K562 (cell line): Measurements from ENCODE around the gene DHRS13. TPM values are rescaled to one million over a fixed set of nuclear protein-coding genes. Genes with fewer than 3 reads are reported as not detected.
A peak's percentile ranks its signal among the peaks of the same experiment; 100 is the strongest.

Experiments used
- ARHGAP35 ChIP-seq: fragments of 450-650 bp; IDR thresholded peaks from 2 replicates; pipeline ENCODE4 v1.6.1; 2018; ENCODE audit not compliant: partially characterized antibody
- BCOR ChIP-seq: fragments of 450-650 bp; IDR thresholded peaks from 2 replicates; pipeline ENCODE4 v1.6.1; 2016
- DNMT1 ChIP-seq: fragments of 450-650 bp; IDR thresholded peaks from 2 replicates; pipeline ENCODE4 v1.6.1; 2016; ENCODE audit warnings: antibody characterized with exemption, mild to moderate bottlenecking
- FOXJ3 ChIP-seq: sonication (generic); formaldehyde crosslinking; IDR thresholded peaks from 2 replicates; pipeline ENCODE4 v1.4.0; 2020; ENCODE audit warnings: mild to moderate bottlenecking, missing genetic modification reagents
- GABPA ChIP-seq: fragments of 200-800 bp; sonication (Bioruptor generic); conservative IDR thresholded peaks from 2 replicates; pipeline ENCODE4 v1.6.1; 2016; ENCODE audit warnings: low read depth, missing genetic modification characterization, missing compliant biosample characterization
- GTF3C2 ChIP-seq: IDR thresholded peaks from 3 replicates; pipeline ENCODE4 v1.6.1; 2011; ENCODE audit warnings: borderline replicate concordance, mild to moderate bottlenecking, moderate library complexity; ENCODE audit not compliant: insufficient read length; ENCODE audit errors: extremely low read depth
- HMG20B ChIP-seq: fragments of 250-450 bp; sonication (Bioruptor Pico); IDR thresholded peaks from 2 replicates; pipeline ENCODE4 v1.5.0; 2021; ENCODE audit warnings: mild to moderate bottlenecking
- HSF4 ChIP-seq: fragments of 250-450 bp; sonication (Bioruptor Pico); IDR thresholded peaks from 2 replicates; pipeline ENCODE4 v2.1.2; 2022; ENCODE audit warnings: mild to moderate bottlenecking, moderate library complexity, borderline replicate concordance
- L3MBTL2 ChIP-seq: fragments of 450-650 bp; IDR thresholded peaks from 2 replicates; pipeline ENCODE4 v1.6.1; 2016; ENCODE audit warnings: mild to moderate bottlenecking, moderate library complexity
- MAFF ChIP-seq: IDR thresholded peaks from 2 replicates; pipeline ENCODE4 v1.6.1; 2012; ENCODE audit warnings: low read length, improper control_type of control experiment
- NFRKB ChIP-seq: fragments of 450-650 bp; IDR thresholded peaks from 2 replicates; pipeline ENCODE4 v1.6.1; 2016; ENCODE audit warnings: low read depth
- PREB ChIP-seq: sonication (generic); formaldehyde crosslinking; IDR thresholded peaks from 2 replicates; pipeline ENCODE4 v1.8.1; 2023; ENCODE audit warnings: mild to moderate bottlenecking, missing genetic modification reagents
- RAD21 ChIP-seq, 2 experiments: fragments of 250-450 bp in 1 of 2; fragments of 450-650 bp in 1 of 2; sonication (Bioruptor Pico) in 1 of 2; formaldehyde crosslinking in 1 of 2; IDR thresholded peaks in 1 of 2; conservative IDR thresholded peaks in 1 of 2; 2 replicates each; pipeline versions ENCODE4 v1.4.0 to v1.8.0; 2020 to 2022; ENCODE audit warnings: mild to moderate bottlenecking in 2 of 2, moderate library complexity in 1 of 2
- RNF2 ChIP-seq: sonication (generic); IDR thresholded peaks from 2 replicates; pipeline ENCODE4 v1.6.1; 2016
- TGIF2 ChIP-seq: sonication (generic); formaldehyde crosslinking; IDR thresholded peaks from 2 replicates; pipeline ENCODE4 v1.8.1; 2022; ENCODE audit warnings: mild to moderate bottlenecking, missing genetic modification reagents, moderate library complexity
- polyA plus RNA-seq, 8 experiments: library from polyadenylated mRNA; depleted of rRNA in 4 of 8; stranded (reverse) in 5 of 8; unstranded in 3 of 8; fragments of >200 nt; fragmentation: Nextera tagmentation in 2 of 8; fragmentation: Illumina TruSeq in 1 of 8; extraction: Ambion mirVana in 2 of 8; extraction: Trizol in 1 of 8; gene quantifications; 2 replicates each; pipeline versions ENCODE4 v1.2.1 to v1.2.3, GENCODE V29; 2011 to 2014; ENCODE audit warnings: inconsistent platforms in 1 of 8, missing spikeins in 1 of 8
- total RNA-seq, 7 experiments: library from RNA; depleted of rRNA in 6 of 7; stranded (reverse); fragments of >200 nt in 6 of 7; fragmentation: Illumina TruSeq in 2 of 7; extraction: Trizol in 2 of 7; gene quantifications; 2 replicates each; pipeline versions ENCODE4 v1.2.1 to v1.2.3, GENCODE V29; 2011 to 2021; ENCODE audit warnings: low replicate concordance in 1 of 7
- TF ChIP-seq, protein P1 (sequence below), 3 experiments: fragments of 200-800 bp in 1 of 3; sonication (Bioruptor generic) in 1 of 3; sonication (generic) in 1 of 3; formaldehyde crosslinking in 1 of 3; IDR thresholded peaks; 2 replicates each; pipeline versions ENCODE4 v1.6.1 to v1.8.0; 2016 to 2022; ENCODE audit warnings: mild to moderate bottlenecking in 2 of 3, missing compliant biosample characterization in 2 of 3, missing genetic modification characterization in 2 of 3, missing genetic modification reagents in 1 of 3
- TF ChIP-seq, protein P2 (sequence below), 2 experiments: fragments of 450-650 bp; IDR thresholded peaks; 2 replicates each; pipeline ENCODE4 v1.6.1; 2016
- TF ChIP-seq, protein P3 (sequence below), 2 experiments: IDR thresholded peaks; 2 replicates each; pipeline ENCODE4 v1.6.1; 2011; ENCODE audit warnings: borderline replicate concordance in 1 of 2, control low read depth in 1 of 2, low read depth in 1 of 2, low read length in 1 of 2, mild to moderate bottlenecking in 1 of 2, mixed read lengths in 1 of 2, moderate library complexity in 1 of 2; ENCODE audit not compliant: insufficient read depth in 1 of 2, insufficient read length in 1 of 2, poor library complexity in 1 of 2, severe bottlenecking in 1 of 2; ENCODE audit errors: extremely low read depth in 1 of 2

The DHRS13 gene
- total and polyA plus RNA-seq, 9 of the 15 experiments (the other 6 are each of a cell fraction or from before 2014, with no cell fraction given) = 0.32 to 52.3 (median 34.3) TPM; not detected in 1

GRCh38 chr17:28896884-28897768 is 5.8 kb downstream of the DHRS13 start, which contains the start of gene FLOT2 (continued):
- TF ChIP-seq HMG20B (CRISPR knock-in tag) = peak; percentile 25
- TF ChIP-seq L3MBTL2 = peak; percentile 73
- no peak; the same call in 1 of the 2 replicates for TF ChIP-seq HSF4 (CRISPR knock-in tag)
- TF ChIP-seq, protein P1, sequence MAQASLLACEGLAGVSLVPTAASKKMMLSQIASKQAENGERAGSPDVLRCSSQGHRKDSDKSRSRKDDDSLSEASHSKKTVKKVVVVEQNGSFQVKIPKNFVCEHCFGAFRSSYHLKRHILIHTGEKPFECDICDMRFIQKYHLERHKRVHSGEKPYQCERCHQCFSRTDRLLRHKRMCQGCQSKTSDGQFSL (CRISPR knock-in tag; IDR thresholded peaks at IDR 0.05) = no peak
- TF ChIP-seq, protein P1 (tag; IDR thresholded peaks at IDR 0.05) = no peak; a peak in 1 of 4 replicates
- no peak for TF ChIP-seq ARHGAP35
- TF ChIP-seq GABPA = peak; percentile 90
- peak; percentile 5 to 31 for TF ChIP-seq RAD21 (CRISPR knock-in tag; conservative IDR thresholded peaks at IDR 0.05 in 1 of 2, IDR thresholded peaks at IDR 0.05 in 1 of 2)
- no peak; the same call in 1 of the 2 replicates for TF ChIP-seq TGIF2 (CRISPR knock-in tag)
- TF ChIP-seq NFRKB = no peak
- TF ChIP-seq GTF3C2 = no peak
- TF ChIP-seq DNMT1 = no peak
- TF ChIP-seq RNF2 = peak; percentile 17; the same call in 1 of the 2 replicates
- TF ChIP-seq, protein P2, sequence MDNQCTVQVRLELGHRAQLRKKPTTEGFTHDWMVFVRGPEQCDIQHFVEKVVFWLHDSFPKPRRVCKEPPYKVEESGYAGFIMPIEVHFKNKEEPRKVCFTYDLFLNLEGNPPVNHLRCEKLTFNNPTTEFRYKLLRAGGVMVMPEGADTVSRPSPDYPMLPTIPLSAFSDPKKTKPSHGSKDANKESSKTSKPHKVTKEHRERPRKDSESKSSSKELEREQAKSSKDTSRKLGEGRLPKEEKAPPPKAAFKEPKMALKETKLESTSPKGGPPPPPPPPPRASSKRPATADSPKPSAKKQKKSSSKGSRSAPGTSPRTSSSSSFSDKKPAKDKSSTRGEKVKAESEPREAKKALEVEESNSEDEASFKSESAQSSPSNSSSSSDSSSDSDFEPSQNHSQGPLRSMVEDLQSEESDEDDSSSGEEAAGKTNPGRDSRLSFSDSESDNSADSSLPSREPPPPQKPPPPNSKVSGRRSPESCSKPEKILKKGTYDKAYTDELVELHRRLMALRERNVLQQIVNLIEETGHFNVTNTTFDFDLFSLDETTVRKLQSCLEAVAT (IDR thresholded peaks at IDR 0.05) = peak; percentile 44 to 65; a peak in 1 of 4 replicates
- TF ChIP-seq, protein P3, sequence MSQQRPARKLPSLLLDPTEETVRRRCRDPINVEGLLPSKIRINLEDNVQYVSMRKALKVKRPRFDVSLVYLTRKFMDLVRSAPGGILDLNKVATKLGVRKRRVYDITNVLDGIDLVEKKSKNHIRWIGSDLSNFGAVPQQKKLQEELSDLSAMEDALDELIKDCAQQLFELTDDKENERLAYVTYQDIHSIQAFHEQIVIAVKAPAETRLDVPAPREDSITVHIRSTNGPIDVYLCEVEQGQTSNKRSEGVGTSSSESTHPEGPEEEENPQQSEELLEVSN (IDR thresholded peaks at IDR 0.05; ENCODE audit: borderline replicate concordance in 1 of 2, extremely low read depth in 1 of 2, insufficient read depth in 1 of 2, insufficient read length in 1 of 2, low read depth in 1 of 2, low read length in 1 of 2, poor library complexity in 1 of 2, severe bottlenecking in 1 of 2) = peak; percentile 54 to 86
- TF ChIP-seq BCOR = no peak
- TF ChIP-seq FOXJ3 (CRISPR knock-in tag) = no peak
- no peak for TF ChIP-seq PREB (CRISPR knock-in tag)
- no peak for TF ChIP-seq MAFF
